Sigmoid colon (tissue), 4 donors: ENCODE data around the gene HTR6.

ENCODE experiments used
- CTCF ChIP-seq, 4 experiments: fragments of 450-650 bp in 3 of 4; fragments of 200-600 bp in 1 of 4; IDR thresholded peaks; one replicate each; pipeline ENCODE4 v1.5.1; 2016 to 2019; ENCODE audit warnings: antibody characterized with exemption in 4 of 4, mild to moderate bottlenecking in 3 of 4, moderate library complexity in 2 of 4
- POLR2A ChIP-seq, 2 donors: fragments of 450-650 bp; IDR thresholded peaks; one replicate each; pipeline ENCODE4 v1.6.1; 2016; ENCODE audit warnings: antibody characterized with exemption in 2 of 2, mild to moderate bottlenecking in 2 of 2, moderate library complexity in 2 of 2
- POLR2AphosphoS5 ChIP-seq, 4 donors: sonication (generic); formaldehyde crosslinking; IDR thresholded peaks; one replicate each; pipeline ENCODE4 v1.6.1; 2017; ENCODE audit warnings: antibody characterized with exemption in 4 of 4

- no peak for TF ChIP-seq CTCF (IDR thresholded peaks at IDR 0.05)
- no peak for TF ChIP-seq POLR2A (IDR thresholded peaks at IDR 0.05)
- no peak for TF ChIP-seq POLR2AphosphoS5 (IDR thresholded peaks at IDR 0.05)
Measured at GRCh38 chr1:19670787-19671186, 6.1 kb downstream of the HTR6 start.
